ENCODE measurements around the gene NRXN3.

DNA sequence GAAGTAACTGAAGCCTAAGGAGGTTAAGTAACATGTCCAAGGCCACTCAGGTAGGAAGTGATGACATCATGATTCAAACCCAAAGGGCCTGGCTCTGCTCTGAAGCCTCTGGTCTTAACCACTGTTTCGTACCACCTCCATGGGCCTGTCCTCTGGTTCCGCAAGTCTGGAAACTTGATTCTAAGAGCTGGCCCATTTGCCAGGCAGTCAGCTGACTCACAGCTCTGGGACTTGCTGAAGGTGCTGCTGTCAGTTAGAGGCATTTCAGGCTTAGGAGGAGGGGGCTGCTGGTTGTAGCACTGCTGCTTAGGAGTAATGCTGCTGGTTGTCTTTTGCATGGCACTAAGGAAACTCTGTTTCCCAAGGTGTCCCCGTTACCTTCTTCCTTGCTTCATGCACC is 7.9 kb downstream of the NRXN3 start:
- TF ChIP-seq, protein P1, sequence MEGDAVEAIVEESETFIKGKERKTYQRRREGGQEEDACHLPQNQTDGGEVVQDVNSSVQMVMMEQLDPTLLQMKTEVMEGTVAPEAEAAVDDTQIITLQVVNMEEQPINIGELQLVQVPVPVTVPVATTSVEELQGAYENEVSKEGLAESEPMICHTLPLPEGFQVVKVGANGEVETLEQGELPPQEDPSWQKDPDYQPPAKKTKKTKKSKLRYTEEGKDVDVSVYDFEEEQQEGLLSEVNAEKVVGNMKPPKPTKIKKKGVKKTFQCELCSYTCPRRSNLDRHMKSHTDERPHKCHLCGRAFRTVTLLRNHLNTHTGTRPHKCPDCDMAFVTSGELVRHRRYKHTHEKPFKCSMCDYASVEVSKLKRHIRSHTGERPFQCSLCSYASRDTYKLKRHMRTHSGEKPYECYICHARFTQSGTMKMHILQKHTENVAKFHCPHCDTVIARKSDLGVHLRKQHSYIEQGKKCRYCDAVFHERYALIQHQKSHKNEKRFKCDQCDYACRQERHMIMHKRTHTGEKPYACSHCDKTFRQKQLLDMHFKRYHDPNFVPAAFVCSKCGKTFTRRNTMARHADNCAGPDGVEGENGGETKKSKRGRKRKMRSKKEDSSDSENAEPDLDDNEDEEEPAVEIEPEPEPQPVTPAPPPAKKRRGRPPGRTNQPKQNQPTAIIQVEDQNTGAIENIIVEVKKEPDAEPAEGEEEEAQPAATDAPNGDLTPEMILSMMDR (IDR thresholded peaks at IDR 0.05) = no peak
- TF ChIP-seq POLR2AphosphoS5 (IDR thresholded peaks at IDR 0.05; ENCODE audit: low read depth, low read length) (no peak), TCF7L2 (IDR thresholded peaks at IDR 0.05; ENCODE audit: low read depth, low read length) (no peak)
- TF ChIP-seq, protein P2, sequence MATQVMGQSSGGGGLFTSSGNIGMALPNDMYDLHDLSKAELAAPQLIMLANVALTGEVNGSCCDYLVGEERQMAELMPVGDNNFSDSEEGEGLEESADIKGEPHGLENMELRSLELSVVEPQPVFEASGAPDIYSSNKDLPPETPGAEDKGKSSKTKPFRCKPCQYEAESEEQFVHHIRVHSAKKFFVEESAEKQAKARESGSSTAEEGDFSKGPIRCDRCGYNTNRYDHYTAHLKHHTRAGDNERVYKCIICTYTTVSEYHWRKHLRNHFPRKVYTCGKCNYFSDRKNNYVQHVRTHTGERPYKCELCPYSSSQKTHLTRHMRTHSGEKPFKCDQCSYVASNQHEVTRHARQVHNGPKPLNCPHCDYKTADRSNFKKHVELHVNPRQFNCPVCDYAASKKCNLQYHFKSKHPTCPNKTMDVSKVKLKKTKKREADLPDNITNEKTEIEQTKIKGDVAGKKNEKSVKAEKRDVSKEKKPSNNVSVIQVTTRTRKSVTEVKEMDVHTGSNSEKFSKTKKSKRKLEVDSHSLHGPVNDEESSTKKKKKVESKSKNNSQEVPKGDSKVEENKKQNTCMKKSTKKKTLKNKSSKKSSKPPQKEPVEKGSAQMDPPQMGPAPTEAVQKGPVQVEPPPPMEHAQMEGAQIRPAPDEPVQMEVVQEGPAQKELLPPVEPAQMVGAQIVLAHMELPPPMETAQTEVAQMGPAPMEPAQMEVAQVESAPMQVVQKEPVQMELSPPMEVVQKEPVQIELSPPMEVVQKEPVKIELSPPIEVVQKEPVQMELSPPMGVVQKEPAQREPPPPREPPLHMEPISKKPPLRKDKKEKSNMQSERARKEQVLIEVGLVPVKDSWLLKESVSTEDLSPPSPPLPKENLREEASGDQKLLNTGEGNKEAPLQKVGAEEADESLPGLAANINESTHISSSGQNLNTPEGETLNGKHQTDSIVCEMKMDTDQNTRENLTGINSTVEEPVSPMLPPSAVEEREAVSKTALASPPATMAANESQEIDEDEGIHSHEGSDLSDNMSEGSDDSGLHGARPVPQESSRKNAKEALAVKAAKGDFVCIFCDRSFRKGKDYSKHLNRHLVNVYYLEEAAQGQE (IDR thresholded peaks at IDR 0.05; ENCODE audit: insufficient read depth in 1 of 2, low read depth in 2 of 2, low read length in 1 of 2) = no peak

Measured in Panc1 (cell line).